HEK293T (cell line): ENCODE measurements around the gene HOXB4.

Experiments
- ARNT ChIP-seq: fragments of 450-650 bp; IDR thresholded peaks from 2 replicates; pipeline ENCODE4 v1.6.1; 2017; ENCODE audit warnings: mild to moderate bottlenecking
- CTBP1 ChIP-seq: fragments of 450-650 bp; IDR thresholded peaks from 2 replicates; pipeline ENCODE4 v1.6.1; 2016; ENCODE audit warnings: borderline replicate concordance
- FOXA1 ChIP-seq: fragments of 450-650 bp; IDR thresholded peaks from 2 replicates; pipeline ENCODE4 v1.6.1; 2016; ENCODE audit warnings: mild to moderate bottlenecking
- FOXK2 ChIP-seq: fragments of 450-650 bp; IDR thresholded peaks from 2 replicates; pipeline ENCODE4 v1.6.1; 2016; ENCODE audit warnings: mild to moderate bottlenecking
- FOXM1 ChIP-seq: fragments of 450-650 bp; IDR thresholded peaks from 2 replicates; pipeline ENCODE4 v1.6.1; 2017; ENCODE audit warnings: mild to moderate bottlenecking, borderline replicate concordance
- HDGF ChIP-seq: fragments of 450-650 bp; IDR thresholded peaks from 2 replicates; pipeline ENCODE4 v1.6.1; 2017; ENCODE audit warnings: antibody characterized with exemption, borderline replicate concordance
- LEF1 ChIP-seq: fragments of 450-650 bp; IDR thresholded peaks from 2 replicates; pipeline ENCODE4 v1.6.1; 2017; ENCODE audit warnings: mild to moderate bottlenecking, borderline replicate concordance
- NFRKB ChIP-seq: fragments of 450-650 bp; IDR thresholded peaks from 2 replicates; pipeline ENCODE4 v1.6.1; 2016; ENCODE audit warnings: mild to moderate bottlenecking, moderate library complexity
- PKNOX1 ChIP-seq: fragments of 450-650 bp; IDR thresholded peaks from 2 replicates; pipeline ENCODE4 v1.6.1; 2016
- SP1 ChIP-seq: fragments of 450-650 bp; IDR thresholded peaks from 2 replicates; pipeline ENCODE4 v1.6.1; 2017
- SUZ12 ChIP-seq: fragments of 450-650 bp; IDR thresholded peaks from 2 replicates; pipeline ENCODE4 v1.6.1; 2016; ENCODE audit warnings: mild to moderate bottlenecking
- ZNF384 ChIP-seq: fragments of 450-650 bp; IDR thresholded peaks from 2 replicates; pipeline ENCODE4 v1.6.1; 2016

DNA sequence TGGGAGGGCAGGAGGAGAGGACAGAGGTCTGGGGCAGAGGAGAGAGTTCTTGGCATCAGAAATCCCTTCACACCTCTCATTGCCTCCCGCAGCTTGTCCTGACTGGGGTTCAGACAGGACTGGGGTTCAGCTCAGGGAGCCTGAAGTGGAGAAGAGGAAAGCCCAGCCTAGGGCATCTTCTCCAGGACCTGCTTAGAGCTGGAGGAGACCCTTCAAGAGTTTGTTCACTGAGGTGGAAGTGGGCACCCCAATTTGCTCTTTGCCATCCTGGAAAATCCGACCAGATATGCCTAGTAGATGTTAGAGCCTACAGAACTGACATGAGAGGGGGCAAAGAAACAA is 9.9 kb upstream of the HOXB4 start:
- TF ChIP-seq SP1 (no peak), LEF1 (no peak), ARNT (no peak), HDGF (no peak), PKNOX1 (no peak), CTBP1 (no peak), NFRKB (no peak), FOXM1 (no peak), FOXK2 (no peak), SUZ12 (no peak), FOXA1 (no peak), ZNF384 (no peak)
